Measurements from ENCODE around the gene RTBDN. TPM values are rescaled to one million over a fixed set of nuclear protein-coding genes. Genes with fewer than 3 reads are reported as not detected.

RTBDN gene
- total RNA-seq, 1 experiment from 2014 or later, result 5.6 TPM

- Mint-ChIP-seq H3K9me3 (no peaks in the 10 kb centered on the region), H3K4me3 (peak overlapping the region; percentile 76 to 85), H3K27me3 (ENCODE audit: low read depth) (peaks cover 8% of the 10 kb centered on the region), H3K4me1 (peaks cover 31 to 32% of the 10 kb centered on the region in 2 experiments), H3K36me3 (ENCODE audit: insufficient read depth in 1 of 3, low read depth in 3 of 3) (no peaks in the 10 kb centered on the region), H3K27ac (peak overlapping the region in 2 of 3 experiments; percentile 46 to 73; a peak in 4 of 7 replicates)
- H3K56ac ChIP-seq (ENCODE audit: insufficient read length, low read depth, low read length), result no peak overlapping the region
- peak overlapping the region; percentile 70 for H3K18ac ChIP-seq (ENCODE audit: insufficient read length, low read depth, low read length)
- no CpG with 5 or more reads among the region's 56 CpGs for WGBS (ENCODE audit: extremely low coverage, insufficient read length, low lambda C conversion rate)
- TF ChIP-seq CTCF (conservative IDR thresholded peaks at IDR 0.05), result no peak
- H2BK15ac ChIP-seq (ENCODE audit: low read depth, low read length), result no peak overlapping the region
- no peak overlapping the region for H2BK5ac ChIP-seq (ENCODE audit: insufficient read length, low read length)
- no peak overlapping the region for H2BK12ac ChIP-seq (ENCODE audit: insufficient read length, low read depth, low read length)
- H3K27me3 ChIP-seq (ENCODE audit: insufficient read depth, low read length), result no peaks in the 10 kb centered on the region; the same call in 1 of the 2 replicates
- H3K4me1 ChIP-seq (ENCODE audit: insufficient read depth, low read length), result peaks cover 2% of the 10 kb centered on the region; the same call in 1 of the 2 replicates
- no peak overlapping the region for H2AK5ac ChIP-seq (ENCODE audit: insufficient read length, low read length)
- H3K9ac ChIP-seq (ENCODE audit: extremely low read depth, insufficient read length, low read length), result no peak overlapping the region
- no peak overlapping the region for H4K8ac ChIP-seq (replicated peaks; ENCODE audit: insufficient read length, low read depth, low read length)
- peaks cover 37% of the 10 kb centered on the region for H3K23me2 ChIP-seq (ENCODE audit: insufficient read length, low read depth, low read length, poor library complexity, severe bottlenecking)
- no peak overlapping the region for H3K23ac ChIP-seq (ENCODE audit: insufficient read length, low read depth, low read length)
- no peaks in the 10 kb centered on the region for H3K9me3 ChIP-seq (ENCODE audit: control insufficient read depth, low read depth, low read length)
- no peak overlapping the region for H3T11ph ChIP-seq (ENCODE audit: low read length)
- no peaks in the 10 kb centered on the region for H3K79me2 ChIP-seq (ENCODE audit: insufficient read depth, low read length)
- H4K20me1 ChIP-seq (ENCODE audit: control insufficient read depth, insufficient read depth, insufficient read length), result no peaks in the 10 kb centered on the region
- H3K79me1 ChIP-seq (ENCODE audit: insufficient read depth, low read depth, low read length, poor library complexity, severe bottlenecking), result no peaks in the 10 kb centered on the region
- H2AFZ ChIP-seq (ENCODE audit: low read length), result no peak overlapping the region
- H4K5ac ChIP-seq (ENCODE audit: insufficient read length, low read depth, low read length), result no peak overlapping the region
- no peak overlapping the region for H3K27ac ChIP-seq (ENCODE audit: insufficient read length, low read depth, low read length)
- no peak overlapping the region for H2BK120ac ChIP-seq (ENCODE audit: low read depth, low read length, poor library complexity, severe bottlenecking)
- H2BK20ac ChIP-seq (ENCODE audit: low read depth, low read length, poor library complexity, severe bottlenecking), result no peak overlapping the region
- peak overlapping the region; percentile 48 for H3K4me2 ChIP-seq (ENCODE audit: insufficient read depth, insufficient read length, low read length)
- H4K91ac ChIP-seq (ENCODE audit: insufficient read length, low read depth, low read length), result no peak overlapping the region
- DNase-seq, result peak; percentile 98
- H3K14ac ChIP-seq (ENCODE audit: insufficient read depth, low read length), result peak overlapping the region; percentile 58; the same call in 1 of the 2 replicates
- H3K4ac ChIP-seq (ENCODE audit: low read depth, low read length), result no peak overlapping the region
Measured at GRCh38 chr19:12789904-12790619, 44.3 kb downstream of the RTBDN start.

Data from H9 (cell line).